PC-9 (cell line): ENCODE data around the gene LRIG2.

Experiments
- CTCF ChIP-seq: fragments of 200-600 bp; sonication (generic); conservative IDR thresholded peaks from 2 replicates; pipeline ENCODE4 v1.6.1; 2017; ENCODE audit warnings: mixed run types, antibody characterized with exemption, mild to moderate bottlenecking, moderate library complexity
- EZH2 ChIP-seq: fragments of 200-600 bp; sonication (generic); IDR thresholded peaks from 2 replicates; pipeline ENCODE4 v1.8.0; 2017; ENCODE audit warnings: antibody characterized with exemption, low read depth

DNA sequence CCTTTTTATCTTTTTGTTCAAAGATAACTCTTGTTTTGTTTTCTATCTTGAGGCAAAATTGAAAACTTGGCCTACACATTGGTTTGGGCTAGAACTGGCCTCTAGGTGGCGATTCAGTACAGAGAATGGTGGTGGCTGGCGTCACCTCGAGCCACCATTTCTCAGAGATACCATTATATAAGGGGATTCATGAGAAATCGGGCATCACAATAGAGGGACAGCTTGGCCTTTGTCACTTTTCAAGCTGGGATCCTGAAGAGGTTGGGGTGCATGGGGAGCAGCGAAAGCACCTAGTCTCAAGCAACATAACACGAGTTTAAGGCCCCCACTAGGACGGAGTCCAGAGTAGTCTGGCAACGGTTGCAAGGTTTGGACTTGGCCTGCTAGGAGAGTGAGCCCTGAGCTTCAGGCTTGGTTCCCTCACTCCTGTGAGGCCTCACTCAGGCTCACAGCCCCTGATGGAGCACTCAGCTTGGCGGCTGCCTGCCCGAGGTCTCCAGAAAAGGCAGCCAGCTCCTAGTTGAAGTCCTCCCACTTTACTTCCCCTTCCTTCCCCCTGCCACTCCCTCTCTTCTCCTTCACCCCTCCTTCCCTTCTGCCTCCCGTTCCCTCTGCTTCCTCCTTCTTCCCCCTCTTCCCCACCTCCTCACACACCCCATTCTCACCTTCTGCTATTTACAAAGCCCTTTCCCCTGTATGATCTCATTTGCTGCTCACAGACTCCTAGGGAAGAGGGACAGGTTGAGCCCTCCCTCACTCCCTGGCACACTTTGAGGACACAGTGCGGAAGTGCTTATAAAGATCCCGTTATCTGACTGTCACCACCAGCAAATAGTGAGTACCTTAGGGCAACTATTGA lies 67.8 kb downstream of the LRIG2 start:
- TF ChIP-seq EZH2 = no peak
- peak; percentile 99 for TF ChIP-seq CTCF
